ENCODE results near the gene ACOT7.

GRCh38 chr1:6328696-6329095 is 64.9 kb downstream of the ACOT7 start:
- TF ChIP-seq NR2F6 (IDR thresholded peaks at IDR 0.05) (no peak), NR2F6 (CRISPR knock-in tag; IDR thresholded peaks at IDR 0.05) (no peak), RBFOX2 (IDR thresholded peaks at IDR 0.05; ENCODE audit: low read depth, low read length) (no peak), BCL6 (CRISPR knock-in tag; IDR thresholded peaks at IDR 0.05) (no peak), POLR2A (IDR thresholded peaks at IDR 0.05; ENCODE audit: insufficient read depth in 1 of 2, low read depth in 2 of 2, low read length in 2 of 2) (no peak), SRSF9 (IDR thresholded peaks at IDR 0.05; ENCODE audit: borderline replicate concordance, insufficient read depth, low read depth, low read length, poor library complexity, severe bottlenecking) (no peak), ELF4 (CRISPR knock-in tag; IDR thresholded peaks at IDR 0.05; ENCODE audit: borderline replicate concordance) (no peak), ZNF292 (CRISPR knock-in tag; IDR thresholded peaks at IDR 0.05; ENCODE audit: borderline replicate concordance, low read depth) (no peak)
- TF ChIP-seq, protein P1, sequence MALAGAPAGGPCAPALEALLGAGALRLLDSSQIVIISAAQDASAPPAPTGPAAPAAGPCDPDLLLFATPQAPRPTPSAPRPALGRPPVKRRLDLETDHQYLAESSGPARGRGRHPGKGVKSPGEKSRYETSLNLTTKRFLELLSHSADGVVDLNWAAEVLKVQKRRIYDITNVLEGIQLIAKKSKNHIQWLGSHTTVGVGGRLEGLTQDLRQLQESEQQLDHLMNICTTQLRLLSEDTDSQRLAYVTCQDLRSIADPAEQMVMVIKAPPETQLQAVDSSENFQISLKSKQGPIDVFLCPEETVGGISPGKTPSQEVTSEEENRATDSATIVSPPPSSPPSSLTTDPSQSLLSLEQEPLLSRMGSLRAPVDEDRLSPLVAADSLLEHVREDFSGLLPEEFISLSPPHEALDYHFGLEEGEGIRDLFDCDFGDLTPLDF (CRISPR knock-in tag; IDR thresholded peaks at IDR 0.05), result no peak

Measured in HepG2 (cell line).